ENCODE measurements around the gene PPIP5K1.
"Not testable (repeated sequence)": the region's sequence is repeated elsewhere in the genome, so short reads cannot be mapped to it uniquely, and the experiment has no call there.

PPIP5K1 gene

DNA sequence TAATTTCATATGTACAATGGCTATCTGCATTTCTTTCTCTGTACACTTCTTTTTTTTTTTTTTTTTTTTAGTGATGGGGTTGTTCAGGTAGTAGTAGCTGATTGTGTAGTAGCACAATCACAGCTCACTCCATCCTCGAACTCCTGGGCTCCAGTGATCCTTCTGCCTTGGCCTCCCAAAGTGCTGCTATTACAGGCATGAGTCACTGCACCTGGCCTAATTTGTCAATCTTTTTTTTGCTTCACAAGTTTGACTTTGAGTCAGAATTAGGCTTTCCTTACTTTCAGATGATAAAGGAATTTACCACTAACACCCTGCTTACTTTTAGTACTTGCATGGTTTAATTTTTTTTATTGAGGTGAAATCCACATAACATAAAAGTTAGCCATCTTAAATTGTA is 44.6 kb downstream of the PPIP5K1 start:
- no peak for DNase-seq (ENCODE audit: low read depth in 3 of 3)

DNA sequence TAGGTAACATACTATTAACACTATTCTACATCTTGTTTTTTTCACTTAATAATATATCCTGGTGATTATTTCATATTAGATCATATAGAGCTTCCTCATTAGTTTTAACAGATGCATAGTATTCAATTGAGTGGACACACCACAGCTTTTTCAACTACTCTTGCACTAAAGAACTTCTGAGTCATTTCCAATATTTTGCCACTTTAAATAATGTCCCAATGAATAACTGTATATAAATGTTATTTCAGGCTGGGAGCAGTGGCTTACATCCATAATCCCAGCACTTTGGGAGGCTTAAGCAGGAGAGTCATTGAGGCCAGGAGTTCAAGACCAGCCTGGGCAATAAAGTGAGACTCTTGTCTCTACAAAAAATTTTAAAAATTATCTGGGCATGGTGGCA is 45.7 kb downstream of the PPIP5K1 start:
- DNase-seq (ENCODE audit: low read depth in 3 of 3), result no peak

DNA sequence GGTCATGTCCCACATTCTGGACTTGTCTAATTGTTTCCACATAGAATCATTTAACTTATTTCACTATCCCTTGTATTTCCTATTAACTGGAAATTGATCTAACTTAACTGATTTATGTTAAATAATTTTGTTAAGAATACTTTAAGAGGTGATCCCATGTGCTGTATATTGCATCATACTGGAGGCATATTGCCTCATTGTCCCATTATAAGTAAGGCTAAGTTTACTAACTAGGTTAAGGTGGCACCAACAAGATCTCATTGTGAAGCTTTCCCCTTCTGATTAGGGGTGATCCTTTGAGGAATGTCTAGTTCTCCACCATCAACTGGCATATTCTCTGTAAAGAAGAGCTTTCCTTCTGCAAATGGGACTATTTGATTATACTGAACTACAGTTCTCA is 48.2 kb downstream of the PPIP5K1 start:
- DNase-seq (ENCODE audit: low read depth in 3 of 3), result no peak

DNA sequence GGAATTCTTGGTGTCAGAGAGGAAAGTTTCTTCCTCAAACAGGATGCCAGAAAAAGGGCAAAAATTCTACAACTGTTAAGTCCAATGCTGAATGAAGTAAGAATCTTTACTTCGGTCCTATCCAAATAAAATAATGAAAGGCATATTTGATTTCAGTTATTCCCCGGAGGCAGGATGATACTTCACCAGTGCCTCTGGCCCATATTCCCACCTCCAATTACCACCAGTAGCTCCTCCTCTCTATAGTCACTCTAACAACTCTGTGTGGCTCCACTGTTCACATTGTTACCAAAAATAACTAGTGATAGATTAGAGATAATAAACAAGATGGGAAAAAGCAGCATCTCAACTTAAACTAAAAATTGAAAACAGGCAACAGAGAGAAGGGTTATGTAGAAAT is 51.9 kb downstream of the PPIP5K1 start:
- no peak for DNase-seq (ENCODE audit: low read depth in 3 of 3)

DNA sequence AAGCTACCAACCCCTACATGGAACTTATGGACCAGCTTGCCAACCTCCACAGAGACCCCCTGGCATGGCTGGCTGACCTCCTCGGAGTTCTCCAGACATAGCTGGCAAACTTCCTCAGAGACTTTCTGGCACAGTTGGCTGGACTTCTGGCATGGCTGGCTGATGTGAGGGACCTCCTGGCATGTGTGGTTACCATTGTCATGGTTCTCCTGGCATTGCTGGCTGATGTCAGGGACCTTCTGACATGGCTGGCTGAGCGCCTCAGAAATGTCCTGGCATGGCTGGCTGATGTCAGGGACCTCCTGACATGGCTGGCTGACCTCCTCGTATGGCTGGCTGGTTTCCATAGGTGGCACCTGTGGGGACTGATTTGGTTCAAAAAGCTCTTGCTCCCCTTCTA is 55.1 kb downstream of the PPIP5K1 start:
- no peak for DNase-seq (ENCODE audit: low read depth in 3 of 3)

DNA sequence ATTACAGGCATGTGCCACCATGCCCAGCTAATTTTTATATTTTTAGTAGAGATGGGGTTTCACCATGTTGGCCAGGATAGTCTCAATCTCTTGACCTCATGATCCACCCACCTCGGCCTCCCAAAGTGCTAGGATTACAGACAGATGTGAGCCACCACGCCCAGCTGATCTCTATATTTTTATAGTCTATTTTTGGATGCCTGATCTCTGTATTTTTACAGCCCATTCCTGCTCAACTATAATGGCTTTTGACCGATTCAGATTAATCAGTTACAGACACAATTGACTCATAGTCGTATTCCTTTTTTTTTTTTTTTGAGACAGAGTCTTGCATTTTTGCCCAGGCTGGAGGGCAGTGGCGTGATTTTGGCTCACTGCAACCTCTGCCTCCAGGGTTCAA is 57.2 kb downstream of the PPIP5K1 start:
- DNase-seq (ENCODE audit: low read depth in 3 of 3), result not testable (repeated sequence)

DNA sequence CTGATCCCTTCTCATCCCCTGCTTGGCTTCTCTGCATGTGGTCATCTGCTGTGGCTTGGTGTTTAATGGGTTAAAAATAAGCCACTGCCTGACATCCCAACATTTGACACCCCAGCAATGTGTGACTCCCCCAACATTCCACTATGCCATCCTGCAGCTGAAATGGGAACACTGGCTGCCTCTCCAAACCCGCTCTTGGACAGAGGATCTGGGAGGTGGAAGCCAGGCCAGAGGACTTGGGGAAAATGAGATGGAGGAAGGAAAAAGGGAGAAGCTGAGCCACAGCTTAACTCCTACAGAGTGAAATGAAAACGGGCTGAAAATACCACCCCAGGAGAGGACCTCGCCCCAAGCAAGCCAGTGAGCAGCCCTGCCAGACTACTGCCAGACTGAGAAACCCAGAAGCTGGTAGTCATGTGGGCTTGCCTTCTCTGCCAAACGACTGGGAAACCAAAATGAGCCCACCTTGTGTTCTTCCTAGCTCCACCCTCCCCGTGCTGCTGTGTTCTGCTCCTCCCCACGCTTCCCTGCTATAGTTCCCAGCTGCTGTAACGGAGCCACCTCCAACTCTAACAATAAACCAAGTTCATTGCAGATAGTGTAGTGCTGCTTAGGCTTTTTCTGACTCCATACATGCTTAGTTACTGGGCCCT is 58.9 kb downstream of the PPIP5K1 start:
- no peak for DNase-seq (ENCODE audit: low read depth in 3 of 3)

DNA sequence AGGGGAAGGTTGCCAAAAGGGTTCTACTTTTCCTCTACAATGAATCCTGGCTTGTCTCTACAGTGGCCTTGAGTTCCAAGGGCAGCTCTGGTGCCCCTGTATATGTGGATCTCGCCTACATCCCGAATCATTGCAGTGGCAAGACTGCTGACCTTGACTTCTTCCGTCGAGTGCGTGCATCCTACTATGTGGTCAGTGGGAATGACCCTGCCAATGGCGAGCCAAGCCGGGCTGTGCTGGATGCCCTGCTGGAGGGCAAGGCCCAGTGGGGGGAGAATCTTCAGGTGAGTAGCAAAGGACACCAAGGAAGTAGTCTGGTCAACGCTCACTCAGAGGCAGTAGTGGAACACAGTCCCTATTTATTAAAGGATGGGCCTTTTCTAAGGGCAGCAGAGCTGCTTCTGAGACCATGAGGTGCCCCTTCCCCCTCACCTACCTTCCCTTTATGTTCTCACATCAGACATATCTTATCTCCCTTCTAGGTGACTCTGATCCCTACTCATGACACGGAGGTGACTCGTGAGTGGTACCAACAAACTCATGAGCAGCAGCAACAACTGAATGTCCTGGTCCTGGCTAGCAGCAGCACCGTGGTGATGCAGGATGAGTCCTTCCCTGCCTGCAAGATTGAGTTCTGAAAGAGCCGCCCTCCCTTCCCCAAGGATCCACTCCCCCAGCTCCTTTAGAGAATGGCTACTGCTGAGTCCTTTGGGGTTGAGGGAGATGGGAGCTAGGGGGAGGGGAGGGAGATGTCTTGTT is 60.2 kb downstream of the PPIP5K1 start:
- no peak for DNase-seq (ENCODE audit: low read depth in 3 of 3)

DNA sequence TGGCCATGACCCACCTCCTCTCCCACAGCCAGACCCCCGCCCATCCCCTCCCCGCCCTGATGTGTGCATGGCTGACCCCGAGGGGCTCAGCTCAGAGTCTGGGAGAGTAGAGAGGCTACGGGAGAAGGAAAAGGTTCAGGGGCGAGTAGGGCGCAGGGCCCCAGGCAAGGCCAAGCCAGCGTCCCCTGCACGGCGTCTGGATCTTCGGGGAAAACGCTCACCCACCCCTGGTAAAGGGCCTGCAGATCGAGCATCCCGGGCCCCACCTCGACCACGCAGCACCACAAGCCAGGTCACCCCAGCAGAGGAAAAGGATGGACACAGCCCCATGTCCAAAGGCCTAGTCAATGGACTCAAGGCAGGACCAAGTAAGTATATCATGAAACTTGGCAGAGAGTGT is 60.9 kb downstream of the PPIP5K1 start:
- DNase-seq (ENCODE audit: low read depth in 3 of 3), result no peak

DNA sequence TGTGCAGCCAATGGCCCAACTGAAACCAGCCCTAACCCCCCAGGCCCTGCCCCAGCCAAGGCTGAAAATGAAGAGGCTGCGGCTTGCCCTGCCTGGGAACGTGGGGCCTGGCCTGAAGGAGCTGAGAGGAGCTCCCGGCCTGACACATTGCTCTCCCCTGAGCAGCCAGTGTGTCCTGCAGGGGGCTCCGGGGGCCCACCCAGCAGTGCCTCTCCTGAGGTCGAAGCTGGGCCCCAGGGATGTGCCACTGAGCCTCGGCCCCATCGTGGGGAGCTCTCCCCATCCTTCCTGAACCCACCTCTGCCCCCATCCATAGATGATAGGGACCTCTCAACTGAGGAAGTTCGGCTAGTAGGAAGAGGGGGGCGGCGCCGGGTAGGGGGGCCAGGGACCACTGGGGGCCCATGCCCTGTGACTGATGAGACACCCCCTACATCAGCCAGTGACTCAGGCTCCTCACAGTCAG is 61.4 kb downstream of the PPIP5K1 start:
- no peak for DNase-seq (ENCODE audit: low read depth in 3 of 3)

DNA sequence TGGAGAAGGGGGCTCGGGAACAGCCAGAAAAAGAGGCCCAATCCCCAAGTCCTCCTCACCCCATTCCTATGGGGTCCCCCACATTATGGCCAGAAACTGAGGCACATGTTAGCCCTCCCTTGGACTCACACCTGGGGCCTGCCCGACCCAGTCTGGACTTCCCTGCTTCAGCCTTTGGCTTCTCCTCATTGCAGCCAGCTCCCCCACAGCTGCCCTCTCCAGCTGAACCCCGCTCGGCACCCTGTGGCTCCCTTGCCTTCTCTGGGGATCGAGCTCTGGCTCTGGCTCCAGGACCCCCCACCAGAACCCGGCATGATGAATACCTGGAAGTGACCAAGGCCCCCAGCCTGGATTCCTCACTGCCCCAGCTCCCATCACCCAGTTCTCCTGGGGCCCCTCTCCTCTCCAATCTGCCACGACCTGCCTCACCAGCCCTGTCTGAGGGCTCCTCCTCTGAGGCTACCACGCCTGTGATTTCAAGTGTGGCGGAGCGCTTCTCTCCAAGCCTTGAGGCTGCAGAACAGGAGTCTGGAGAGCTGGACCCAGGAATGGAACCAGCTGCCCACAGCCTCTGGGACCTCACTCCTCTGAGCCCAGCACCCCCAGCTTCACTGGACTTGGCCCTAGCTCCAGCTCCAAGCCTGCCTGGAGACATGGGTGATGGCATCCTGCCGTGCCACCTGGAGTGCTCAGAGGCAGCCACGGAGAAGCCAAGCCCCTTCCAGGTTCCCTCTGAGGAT is 62.0 kb downstream of the PPIP5K1 start:
- DNase-seq (ENCODE audit: low read depth in 3 of 3), result no peak

DNA sequence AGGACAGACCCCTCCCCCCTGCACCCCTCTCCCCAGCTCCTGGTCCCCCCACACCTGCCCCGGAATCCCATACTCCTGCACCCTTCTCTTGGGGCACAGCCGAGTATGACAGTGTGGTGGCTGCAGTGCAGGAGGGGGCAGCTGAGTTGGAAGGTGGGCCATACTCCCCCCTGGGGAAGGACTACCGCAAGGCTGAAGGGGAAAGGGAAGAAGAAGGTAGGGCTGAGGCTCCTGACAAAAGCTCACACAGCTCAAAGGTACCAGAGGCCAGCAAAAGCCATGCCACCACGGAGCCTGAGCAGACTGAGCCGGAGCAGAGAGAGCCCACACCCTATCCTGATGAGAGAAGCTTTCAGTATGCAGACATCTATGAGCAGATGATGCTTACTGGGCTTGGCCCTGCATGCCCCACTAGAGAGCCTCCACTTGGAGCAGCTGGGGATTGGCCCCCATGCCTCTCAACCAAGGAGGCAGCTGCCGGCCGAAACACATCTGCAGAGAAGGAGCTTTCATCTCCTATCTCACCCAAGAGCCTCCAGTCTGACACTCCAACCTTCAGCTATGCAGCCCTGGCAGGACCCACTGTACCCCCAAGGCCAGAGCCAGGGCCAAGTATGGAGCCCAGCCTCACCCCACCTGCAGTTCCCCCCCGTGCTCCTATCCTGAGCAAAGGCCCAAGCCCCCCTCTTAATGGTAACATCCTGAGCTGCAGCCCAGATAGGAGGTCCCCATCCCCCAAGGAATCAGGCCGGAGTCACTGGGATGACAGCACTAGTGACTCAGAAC is 62.8 kb downstream of the PPIP5K1 start:
- no peak for DNase-seq (ENCODE audit: low read depth in 3 of 3)

DNA sequence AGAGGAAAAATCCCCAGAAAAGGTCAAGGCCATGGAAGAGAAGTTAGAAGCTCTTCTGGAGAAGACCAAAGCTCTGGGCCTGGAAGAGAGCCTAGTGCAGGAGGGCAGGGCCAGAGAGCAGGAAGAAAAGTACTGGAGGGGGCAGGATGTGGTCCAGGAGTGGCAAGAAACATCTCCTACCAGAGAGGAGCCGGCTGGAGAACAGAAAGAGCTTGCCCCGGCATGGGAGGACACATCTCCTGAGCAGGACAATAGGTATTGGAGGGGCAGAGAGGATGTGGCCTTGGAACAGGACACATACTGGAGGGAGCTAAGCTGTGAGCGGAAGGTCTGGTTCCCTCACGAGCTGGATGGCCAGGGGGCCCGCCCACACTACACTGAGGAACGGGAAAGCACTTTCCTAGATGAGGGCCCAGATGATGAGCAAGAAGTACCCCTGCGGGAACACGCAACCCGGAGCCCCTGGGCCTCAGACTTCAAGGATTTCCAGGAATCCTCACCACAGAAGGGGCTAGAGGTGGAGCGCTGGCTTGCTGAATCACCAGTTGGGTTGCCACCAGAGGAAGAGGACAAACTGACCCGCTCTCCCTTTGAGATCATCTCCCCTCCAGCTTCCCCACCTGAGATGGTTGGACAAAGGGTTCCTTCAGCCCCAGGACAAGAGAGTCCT is 63.6 kb downstream of the PPIP5K1 start:
- DNase-seq (ENCODE audit: low read depth in 3 of 3), result no peak

DNA sequence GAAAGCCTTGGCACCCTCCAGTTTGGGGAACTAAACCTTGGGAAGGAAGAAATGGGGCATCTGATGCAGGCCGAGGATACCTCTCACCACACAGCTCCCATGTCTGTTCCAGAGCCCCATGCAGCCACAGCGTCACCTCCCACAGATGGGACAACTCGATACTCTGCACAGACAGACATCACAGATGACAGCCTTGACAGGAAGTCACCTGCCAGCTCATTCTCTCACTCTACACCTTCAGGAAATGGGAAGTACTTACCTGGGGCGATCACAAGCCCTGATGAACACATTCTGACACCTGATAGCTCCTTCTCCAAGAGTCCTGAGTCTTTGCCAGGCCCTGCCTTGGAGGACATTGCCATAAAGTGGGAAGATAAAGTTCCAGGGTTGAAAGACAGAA is 64.9 kb downstream of the PPIP5K1 start:
- no peak for DNase-seq (ENCODE audit: low read depth in 3 of 3)

DNA sequence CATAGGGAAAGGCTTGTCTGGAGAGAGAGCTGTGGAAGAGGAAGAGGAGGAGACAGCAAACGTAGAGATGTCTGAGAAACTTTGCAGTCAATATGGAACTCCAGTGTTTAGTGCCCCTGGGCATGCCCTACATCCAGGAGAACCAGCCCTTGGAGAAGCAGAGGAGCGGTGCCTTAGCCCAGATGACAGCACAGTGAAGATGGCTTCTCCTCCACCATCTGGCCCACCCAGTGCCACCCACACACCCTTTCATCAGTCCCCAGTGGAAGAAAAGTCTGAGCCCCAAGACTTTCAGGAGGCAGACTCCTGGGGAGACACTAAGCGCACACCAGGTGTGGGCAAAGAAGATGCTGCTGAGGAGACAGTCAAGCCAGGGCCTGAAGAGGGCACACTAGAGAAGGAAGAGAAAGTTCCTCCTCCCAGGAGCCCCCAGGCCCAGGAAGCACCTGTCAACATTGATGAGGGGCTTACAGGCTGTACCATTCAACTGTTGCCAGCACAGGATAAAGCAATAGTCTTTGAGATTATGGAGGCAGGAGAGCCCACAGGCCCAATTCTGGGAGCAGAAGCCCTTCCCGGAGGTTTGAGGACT is 65.7 kb downstream of the PPIP5K1 start:
- no peak for DNase-seq (ENCODE audit: low read depth in 3 of 3)

DNA sequence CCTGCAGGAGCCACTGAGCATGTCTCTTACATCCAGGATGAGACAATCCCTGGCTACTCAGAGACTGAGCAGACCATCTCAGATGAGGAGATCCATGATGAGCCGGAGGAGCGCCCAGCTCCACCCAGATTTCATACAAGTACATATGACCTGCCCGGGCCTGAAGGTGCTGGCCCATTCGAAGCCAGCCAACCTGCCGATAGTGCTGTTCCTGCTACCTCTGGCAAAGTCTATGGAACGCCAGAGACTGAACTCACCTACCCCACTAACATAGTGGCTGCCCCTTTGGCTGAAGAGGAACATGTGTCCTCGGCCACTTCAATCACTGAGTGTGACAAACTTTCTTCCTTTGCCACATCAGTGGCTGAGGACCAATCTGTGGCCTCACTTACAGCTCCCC is 66.4 kb downstream of the PPIP5K1 start:
- DNase-seq (ENCODE audit: low read depth in 3 of 3), result no peak

DNA sequence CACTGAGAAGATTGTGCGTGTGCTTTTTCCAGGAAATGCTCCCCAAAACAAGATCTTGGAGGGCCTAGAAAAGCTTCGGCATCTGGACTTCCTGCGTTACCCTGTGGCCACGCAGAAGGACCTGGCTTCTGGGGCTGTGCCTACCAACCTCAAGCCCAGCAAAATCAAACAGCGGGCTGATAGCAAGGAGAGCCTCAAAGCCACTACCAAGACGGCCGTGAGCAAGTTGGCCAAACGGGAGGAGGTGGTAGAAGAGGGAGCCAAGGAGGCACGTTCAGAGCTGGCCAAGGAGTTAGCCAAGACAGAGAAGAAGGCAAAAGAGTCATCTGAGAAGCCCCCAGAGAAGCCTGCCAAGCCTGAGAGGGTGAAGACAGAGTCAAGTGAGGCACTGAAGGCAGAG is 67.8 kb downstream of the PPIP5K1 start:
- DNase-seq (ENCODE audit: low read depth in 3 of 3), result no peak

DNA sequence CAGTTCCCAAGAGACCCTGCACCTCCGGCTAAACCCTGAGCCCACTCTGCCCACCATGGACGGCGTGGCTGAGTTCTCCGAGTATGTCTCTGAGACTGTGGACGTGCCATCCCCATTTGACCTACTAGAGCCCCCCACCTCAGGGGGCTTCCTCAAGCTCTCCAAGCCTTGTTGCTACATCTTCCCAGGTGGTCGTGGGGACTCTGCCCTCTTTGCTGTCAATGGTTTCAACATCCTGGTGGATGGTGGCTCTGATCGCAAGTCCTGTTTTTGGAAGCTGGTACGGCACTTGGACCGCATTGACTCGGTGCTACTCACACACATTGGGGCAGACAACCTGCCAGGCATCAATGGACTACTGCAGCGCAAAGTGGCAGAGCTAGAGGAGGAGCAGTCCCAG is 68.6 kb downstream of the PPIP5K1 start:
- DNase-seq (ENCODE audit: low read depth in 3 of 3), result no peak

DNA sequence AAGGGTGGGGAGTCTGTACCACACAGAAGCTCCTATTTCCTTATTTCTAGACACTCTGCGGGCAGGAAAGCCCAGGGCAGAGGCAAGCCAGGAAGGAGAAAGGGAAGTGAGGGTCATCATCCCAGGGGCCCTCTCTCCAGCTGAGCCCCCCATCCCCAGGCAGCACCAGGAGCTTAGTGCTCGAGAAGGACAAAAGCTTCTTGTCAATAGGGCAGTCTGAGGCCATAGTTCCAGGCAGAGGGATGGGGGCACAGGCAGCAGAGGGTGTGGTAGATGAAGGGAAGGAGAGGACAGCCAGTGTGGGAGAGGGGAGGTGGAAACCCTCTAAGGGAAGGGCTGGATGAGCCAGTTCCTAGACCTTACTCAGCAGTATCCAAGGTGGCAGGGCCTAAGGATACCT is 69.9 kb downstream of the PPIP5K1 start:
- DNase-seq (ENCODE audit: low read depth in 3 of 3), result no peak

DNA sequence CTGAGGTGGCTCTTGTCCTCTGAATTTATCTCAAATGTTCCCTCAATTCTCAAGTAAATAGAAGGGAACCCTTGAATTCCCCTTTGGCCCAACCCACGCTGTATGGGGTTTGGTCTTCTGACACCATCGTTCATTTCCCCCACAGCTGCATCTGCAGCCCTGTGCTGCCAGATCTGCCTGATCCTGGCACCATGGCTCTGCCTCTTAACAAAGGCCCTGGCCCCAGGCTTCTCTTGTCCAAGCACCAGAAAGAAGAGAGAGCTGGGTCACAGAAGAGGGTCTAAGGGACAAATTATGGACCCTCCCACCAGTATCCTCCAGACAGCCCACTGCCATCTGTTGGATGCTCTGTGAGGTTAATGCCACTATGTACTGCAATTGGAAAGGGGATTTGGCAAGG is 70.8 kb downstream of the PPIP5K1 start:
- DNase-seq (ENCODE audit: low read depth in 3 of 3), result no peak

DNA sequence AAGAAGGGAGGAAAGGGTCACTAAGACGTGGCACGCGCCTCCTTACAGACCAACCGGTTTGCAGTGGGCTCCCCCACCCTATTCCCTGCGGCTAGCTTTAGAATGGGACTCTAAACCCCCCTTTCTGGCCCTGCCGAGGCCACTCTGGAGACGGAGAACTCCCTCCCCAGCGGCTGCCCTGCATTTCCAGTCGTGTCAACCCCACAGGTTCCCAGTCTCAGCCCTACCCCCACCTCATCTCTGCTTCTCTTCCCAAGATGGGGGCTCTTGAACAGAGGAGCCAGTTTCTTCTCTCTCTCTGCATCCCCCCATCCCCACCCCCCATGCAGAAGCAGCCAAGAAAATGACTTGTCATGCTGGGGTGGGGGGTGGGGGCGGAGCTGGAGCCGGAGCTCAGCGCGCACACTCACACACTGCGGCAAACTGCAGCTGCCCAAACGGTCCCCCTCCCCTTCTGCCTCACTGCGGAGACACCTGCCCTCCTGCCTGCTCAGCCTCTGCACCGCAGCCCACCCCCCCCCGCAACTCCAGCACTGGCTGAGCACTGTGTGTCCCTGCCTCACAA is 71.7 kb downstream of the PPIP5K1 start:
- no peak for DNase-seq (ENCODE audit: low read depth in 3 of 3)

All from stimulated activated CD4-positive, alpha-beta T cell treated with anti-CD3 and anti-CD28 coated beads, TNF-alpha, amount 100 ng/mL, for 4 hours (primary cell).